Central memory CD4-positive, alpha-beta T cell (primary cell): ENCODE results near the gene ATF5.
"Not testable (repeated sequence)": the region's sequence is repeated elsewhere in the genome, so short reads cannot be mapped to it uniquely, and the experiment has no call there.

Experiments used
- DNase-seq: peaks from one replicate; pipeline ENCODE4 v3.0.0; 2022

ATF5 gene

DNA sequence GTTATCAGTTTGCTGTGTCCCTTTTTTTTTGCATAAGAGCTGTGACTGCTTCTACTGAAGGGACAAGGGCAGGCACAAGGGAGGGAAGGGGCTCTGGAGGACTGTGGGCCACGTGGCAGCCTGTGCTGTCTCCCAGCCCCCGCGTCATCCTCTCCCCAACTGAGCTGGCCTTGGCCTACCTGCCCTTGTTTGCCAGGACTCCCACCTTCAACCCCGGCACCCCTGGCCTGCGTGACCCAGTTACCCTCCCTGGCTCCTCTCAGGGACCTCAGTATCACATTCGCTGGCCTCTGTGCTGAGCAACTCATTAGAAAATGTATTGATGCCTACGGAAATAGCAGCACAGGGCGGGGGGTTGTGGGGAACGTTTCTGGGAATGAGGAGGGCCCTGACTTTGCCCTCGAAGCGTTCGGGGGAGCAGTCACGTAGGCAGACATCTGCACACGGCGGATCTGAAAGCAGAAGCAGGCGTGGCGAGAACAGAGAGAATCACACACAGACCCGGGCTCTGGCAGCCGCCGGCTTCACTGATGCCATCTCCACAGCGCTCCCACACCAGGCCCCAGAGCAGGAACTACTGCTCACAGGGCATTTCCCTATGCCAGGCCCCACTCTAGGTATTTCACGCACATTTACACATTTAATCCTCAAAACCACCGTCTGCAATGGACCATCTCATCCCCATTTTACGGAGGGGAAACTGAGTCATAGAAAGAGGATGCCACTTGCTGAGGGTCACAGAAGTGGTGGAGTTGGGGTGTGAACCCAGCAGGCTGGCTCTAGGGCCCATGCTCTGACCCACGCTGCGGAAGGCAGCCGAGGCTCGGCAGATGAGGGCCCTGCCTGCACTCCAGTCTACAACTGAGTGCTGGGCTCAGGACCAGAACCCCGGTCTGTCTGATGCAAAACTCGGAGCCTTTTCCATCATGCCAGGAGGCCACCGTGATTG, 5.7 kb upstream of the ATF5 start:
- DNase-seq = no peak

DNA sequence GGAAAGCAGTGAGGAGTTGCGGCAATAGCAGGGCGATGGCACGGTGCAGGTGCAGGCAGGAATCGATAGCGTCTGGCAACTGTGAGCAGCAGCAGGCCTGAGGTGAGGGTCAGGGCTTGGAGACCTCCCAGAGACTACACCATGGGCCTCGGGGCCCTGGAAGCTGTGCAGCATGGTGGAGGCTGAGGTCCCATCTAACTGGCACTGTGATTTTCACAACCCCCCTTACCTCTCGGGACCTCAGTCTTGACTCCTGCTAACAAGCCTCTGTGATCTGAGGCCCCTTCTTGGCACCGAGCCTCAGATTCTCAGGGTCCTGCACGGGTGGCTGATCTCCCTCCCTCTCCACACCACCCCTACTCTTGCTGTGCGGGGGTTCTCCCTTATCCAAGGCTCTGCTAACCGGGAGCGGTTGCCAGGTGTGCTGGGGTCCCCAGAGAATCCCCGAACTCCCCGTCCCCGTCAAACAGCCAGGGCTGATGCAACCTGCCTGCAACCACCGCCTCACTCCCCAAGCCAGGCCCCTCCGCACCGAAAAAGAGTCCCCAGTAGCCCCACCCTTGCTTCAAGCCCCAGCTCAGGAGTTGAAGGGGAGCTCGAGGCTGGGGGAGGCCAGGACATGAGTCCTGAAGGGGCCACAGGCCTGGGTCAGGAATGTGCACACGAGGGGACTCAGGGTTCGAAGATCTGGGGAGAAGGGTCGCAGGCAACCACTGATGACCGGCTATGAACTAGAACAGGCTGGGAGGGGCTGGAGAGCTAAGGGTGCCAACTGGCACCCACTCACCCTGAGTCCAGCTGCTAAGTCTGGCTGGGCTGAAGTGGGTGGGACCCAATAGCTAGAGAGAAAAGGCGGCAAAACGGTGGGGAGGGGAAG, 4.8 kb upstream of the ATF5 start:
- DNase-seq = no peak

DNA sequence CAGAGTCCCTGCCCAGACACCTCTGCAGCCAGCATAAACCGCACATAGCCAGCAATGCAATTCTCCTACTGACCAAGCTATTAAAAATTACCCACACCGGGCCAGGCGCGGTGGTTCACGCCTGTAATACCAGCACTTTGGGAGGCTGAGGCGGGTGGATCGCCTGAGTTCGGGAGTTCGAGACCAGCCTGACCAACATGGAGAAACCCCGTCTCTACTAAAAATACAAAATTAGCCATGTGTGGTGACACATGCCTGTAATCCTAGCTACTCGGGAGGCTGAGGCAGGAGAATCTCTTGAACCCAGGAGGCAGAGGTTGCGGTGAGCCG, 4.2 kb upstream of the ATF5 start:
- DNase-seq = not testable (repeated sequence)

DNA sequence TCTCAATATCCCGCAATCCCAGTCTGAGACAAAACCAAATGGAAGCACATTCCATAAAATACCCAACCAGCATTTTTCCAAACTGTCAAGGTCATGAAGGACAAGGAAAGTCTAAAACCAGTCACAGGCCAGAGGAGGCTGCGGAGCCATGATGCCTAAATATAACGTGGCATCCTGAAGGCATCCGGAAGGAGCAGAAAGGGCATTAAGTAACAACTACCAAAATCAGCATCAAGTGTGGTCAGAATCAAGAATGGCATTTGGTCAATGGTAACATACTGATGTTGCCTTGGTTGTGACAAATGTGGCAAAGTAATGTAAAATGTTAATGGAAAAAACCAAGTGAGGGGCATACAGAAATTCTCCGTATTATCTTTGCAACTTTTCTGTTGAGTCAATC, 3.5 kb upstream of the ATF5 start:
- DNase-seq = no peak

GRCh38 chr19:49926515-49926914, 2.5 kb upstream of the ATF5 start:
- no peak for DNase-seq

- DNase-seq = no peak
These were observed 1.3 kb upstream of the ATF5 start for GRCh38 chr19:49927526-49928264.

- DNase-seq = peak; percentile 96
These were observed 842 bp downstream of the ATF5 start for GRCh38 chr19:49929611-49930482.

- no peak for DNase-seq
These were observed 1.5 kb downstream of the ATF5 start for GRCh38 chr19:49930483-49931011.

- no peak for DNase-seq
These were observed 2.5 kb downstream of the ATF5 start for GRCh38 chr19:49931293-49932040.

DNA sequence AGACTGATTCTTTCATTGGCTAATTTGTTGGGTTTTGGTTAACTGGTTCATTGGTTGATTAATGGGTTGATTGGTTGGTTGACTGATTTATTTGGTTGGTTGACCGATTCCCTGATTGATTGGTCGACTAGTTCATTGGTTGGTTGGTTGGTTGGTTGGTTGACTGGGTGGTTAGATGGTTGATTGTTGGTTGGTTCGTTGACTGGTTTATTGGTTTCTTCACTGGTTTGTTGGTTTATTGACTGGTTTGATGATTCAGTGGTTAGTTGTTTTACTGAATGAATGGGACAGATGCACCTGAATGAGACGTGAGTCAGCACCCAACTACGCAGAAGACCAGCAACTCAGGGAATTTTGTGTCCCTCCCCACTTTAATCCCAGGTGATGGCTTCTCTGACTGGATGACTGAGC, 3.0 kb downstream of the ATF5 start:
- no peak for DNase-seq

DNA sequence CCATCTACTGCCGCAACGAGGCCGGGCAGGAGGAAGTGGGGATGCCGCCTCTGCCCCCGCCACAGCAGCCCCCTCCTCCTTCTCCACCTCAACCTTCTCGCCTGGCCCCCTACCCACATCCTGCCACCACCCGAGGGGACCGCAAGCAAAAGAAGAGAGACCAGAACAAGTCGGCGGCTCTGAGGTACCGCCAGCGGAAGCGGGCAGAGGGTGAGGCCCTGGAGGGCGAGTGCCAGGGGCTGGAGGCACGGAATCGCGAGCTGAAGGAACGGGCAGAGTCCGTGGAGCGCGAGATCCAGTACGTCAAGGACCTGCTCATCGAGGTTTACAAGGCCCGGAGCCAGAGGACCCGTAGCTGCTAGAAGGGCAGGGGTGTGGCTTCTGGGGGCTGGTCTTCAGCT, 3.7 kb downstream of the ATF5 start:
- peak; percentile 64 for DNase-seq

- DNase-seq = no peak
These were observed 4.6 kb downstream of the ATF5 start for GRCh38 chr19:49933643-49934042.

- no peak for DNase-seq
These were observed 7.5 kb downstream of the ATF5 start for GRCh38 chr19:49936549-49936948.

GRCh38 chr19:49937750-49938381, 8.9 kb downstream of the ATF5 start:
- DNase-seq = peak; percentile 67

GRCh38 chr19:49938662-49939061, 9.7 kb downstream of the ATF5 start:
- no peak for DNase-seq

DNA sequence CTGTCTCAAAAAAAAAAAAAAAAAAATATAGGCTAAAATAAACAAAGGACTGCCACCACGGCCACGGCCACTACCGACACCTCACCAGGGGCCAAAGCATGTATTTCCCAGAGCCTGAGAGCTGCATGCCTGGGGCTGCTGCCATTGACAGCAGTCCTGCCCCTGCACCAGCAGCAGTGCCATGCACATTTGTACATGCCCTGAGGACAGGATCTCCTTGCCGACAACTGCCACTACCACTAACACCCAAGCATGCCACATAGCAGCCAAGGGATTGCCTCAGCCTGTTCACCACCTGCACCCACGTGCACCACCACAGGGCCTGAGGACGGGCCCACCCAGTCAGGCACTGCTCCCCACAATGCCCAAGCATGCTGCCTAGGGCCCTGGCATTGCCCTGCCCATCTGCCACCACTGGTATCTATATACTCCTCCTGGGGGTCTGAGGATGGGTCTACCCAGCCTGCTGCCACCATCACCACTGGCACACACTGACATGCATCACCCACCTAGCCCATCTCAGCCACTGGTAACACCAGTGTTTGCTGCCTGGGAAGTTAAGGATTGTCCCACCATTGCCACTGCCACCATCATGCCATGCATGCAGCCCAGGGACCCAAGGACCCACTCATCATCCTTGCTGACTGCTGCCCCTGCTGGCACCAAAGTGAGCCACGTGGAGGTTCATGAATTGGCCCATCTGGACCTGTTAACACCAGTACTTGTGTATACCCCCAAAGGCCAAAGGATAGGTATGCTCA, 10.9 kb downstream of the ATF5 start:
- no peak for DNase-seq

DNA sequence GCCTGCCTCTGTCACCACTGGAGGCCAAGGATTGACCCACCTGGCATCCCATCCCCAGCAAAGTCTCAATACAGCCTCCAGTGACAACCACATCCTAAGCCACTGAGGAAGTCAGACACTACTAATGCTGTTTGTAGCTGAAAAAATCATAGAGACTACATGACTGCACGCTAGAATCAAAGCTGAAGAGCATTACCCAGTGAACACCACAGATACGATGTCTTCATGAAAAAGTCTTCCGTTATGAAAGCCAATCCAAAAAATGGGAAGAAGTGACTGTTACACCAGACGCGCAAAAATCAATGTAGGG, 11.4 kb downstream of the ATF5 start:
- DNase-seq = no peak

- not testable (repeated sequence) for DNase-seq
These were observed 15.6 kb downstream of the ATF5 start for GRCh38 chr19:49944567-49944966.

- DNase-seq = no peak
These were observed 17.4 kb downstream of the ATF5 start for GRCh38 chr19:49946415-49946814.
